ACHN (cell line): ENCODE results near the gene EPC2.
A peak's percentile ranks its signal among the peaks of the same experiment; 100 is the strongest.
"Not testable (repeated sequence)": the region's sequence is repeated elsewhere in the genome, so short reads cannot be mapped to it uniquely, and the experiment has no call there.

Experiments
- DNase-seq: peaks from one replicate; pipeline ENCODE4 v3.0.0-alpha.2; 2015
- in situ Hi-C: cut with HindIII; loops from 2 replicates; pipeline ENCODE4 v1.10.0; 2017; ENCODE audit warnings: low sequenced_read_pairs, low pct_ligation_motif_present, low pct_unique_long_range_greater_than_20kb

The EPC2 gene

DNA sequence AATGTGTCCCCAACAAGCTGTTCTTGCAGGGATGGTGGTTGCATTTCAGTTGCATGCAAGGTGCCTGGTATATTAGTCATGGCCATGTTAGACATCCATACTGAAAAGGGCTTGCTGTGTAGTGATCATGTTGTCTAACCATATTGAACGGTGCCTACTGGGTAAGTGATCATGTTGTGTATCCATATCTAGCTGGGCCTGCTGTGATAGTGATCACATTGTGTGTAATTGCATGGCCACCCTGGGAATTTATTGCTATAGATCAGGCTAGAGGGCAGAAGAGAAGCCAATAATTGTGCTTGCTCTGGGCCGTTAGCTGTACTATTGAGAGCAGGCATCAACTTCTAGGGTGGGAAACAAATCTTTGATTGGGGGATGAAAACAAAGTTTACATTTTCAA is 9.8 kb upstream of the EPC2 start:
- DNase-seq, result no peak
- in situ Hi-C loops, result no loop called here

DNA sequence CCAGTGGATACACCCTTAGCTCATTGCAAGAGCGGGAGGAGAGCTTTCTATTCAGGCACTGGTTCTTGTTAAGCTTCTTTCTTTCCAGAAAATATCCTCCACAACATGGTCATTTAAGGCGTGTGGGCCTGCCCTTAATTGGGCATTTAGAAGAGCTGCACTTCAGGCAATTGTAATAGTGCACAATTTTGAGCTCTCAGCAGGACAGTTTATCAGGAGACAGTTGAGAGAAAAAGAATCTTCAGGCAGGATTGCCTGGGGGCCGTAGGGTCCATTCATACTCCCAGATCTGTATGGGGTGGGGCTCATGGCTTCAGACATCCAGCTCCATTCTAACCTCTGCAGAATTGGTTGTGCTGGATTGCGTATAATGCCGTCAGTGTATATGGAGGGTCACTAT is 6.0 kb upstream of the EPC2 start:
- no peak for DNase-seq
- in situ Hi-C loops, result no loop called here

DNA sequence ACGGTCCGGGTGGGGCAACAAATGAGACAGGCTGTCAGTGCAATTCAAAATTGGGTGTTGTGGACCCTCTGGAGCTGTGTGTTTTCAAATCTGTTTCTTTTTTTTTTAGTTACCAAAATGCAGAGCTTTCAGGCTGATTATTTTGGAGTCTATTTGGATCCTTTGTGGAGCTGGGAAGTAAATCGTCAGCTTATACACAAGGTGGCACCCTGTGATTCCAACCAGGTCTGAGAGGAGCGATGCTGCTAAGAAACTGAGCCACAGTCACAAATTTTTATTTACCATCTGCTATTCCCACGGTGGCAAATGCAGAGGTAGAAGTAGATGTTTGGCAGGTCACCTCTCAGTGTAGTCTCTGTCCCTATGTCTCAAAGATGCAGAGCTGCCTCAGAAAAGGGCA is 3.8 kb upstream of the EPC2 start:
- in situ Hi-C loops, result no loop called here
- DNase-seq, result no peak

DNA sequence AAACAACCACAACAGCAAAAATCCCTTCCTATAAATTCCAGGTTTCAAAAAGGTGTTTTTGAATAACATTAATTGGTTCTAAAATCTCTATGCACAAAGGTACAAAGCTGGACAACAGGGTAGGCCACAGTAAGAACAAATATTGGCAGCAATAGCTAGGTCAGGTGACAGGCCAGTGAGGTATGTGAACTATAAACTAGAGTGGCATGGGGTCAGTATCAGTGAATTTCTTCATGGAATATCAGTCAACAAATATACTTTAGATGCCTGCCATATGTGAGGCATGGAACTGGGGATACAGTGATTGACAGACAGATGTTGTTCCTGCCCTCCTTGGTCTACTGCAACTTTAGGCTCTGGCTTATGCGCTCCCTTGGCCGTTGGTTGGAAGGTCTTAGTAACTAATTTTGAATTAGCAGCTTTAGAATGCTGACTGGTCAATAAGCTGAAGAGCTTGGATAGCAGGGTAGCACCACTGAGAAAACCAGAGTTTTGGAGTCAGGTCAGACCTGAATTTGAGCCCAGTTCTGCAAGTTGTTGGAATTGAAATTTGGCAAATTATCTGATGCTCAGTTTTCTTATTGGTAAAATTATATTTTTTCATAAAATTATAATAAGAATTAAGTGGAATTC is 2.3 kb upstream of the EPC2 start:
- DNase-seq, result no peak
- in situ Hi-C loops, result no loop called here

DNA sequence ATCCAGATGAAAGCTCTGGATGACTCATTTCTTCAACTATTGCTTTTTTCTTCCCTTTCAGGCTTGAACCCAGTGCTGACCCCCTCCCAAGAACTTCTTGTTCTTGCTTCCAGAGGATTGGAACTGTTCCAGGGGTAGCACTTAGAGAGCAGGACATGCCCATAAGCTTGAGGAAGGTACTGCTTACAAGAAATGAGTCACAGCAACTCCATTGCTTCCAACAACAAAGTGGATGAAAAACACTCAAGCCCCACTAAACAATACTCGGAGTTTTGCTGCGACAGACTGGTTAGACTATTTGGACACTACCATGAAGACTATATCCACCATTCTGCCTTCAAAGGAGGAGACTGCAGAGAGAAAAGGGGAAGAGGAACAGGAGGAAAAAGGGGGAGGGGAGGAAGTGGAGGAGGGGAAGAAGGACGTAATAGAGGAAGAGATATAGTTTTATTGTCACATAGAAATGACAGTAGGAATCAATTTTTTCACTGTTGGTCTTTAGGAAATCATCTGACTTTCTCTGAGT is 1.6 kb upstream of the EPC2 start:
- in situ Hi-C loops, result no loop called here
- no peak for DNase-seq

DNA sequence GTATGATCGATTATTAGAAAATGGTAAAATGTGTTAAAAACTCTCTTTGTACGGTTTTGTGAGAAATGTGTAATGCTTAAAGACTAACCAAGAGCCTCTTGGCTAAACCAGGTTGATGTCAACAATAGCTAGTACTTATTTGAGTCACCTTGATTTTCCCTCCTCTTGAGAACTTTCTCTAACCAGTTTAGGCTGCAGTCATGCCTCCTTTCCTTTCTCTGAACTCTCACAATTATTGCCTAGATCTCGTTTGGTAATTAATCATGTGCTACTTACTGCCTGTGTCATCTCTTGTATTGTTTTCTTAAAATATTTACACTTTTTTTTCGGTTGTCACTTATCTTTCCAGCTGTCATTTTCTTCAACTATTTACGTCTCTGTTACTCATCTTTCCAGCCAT is 1.1 kb upstream of the EPC2 start:
- in situ Hi-C loops, result no loop called here
- DNase-seq, result no peak

DNA sequence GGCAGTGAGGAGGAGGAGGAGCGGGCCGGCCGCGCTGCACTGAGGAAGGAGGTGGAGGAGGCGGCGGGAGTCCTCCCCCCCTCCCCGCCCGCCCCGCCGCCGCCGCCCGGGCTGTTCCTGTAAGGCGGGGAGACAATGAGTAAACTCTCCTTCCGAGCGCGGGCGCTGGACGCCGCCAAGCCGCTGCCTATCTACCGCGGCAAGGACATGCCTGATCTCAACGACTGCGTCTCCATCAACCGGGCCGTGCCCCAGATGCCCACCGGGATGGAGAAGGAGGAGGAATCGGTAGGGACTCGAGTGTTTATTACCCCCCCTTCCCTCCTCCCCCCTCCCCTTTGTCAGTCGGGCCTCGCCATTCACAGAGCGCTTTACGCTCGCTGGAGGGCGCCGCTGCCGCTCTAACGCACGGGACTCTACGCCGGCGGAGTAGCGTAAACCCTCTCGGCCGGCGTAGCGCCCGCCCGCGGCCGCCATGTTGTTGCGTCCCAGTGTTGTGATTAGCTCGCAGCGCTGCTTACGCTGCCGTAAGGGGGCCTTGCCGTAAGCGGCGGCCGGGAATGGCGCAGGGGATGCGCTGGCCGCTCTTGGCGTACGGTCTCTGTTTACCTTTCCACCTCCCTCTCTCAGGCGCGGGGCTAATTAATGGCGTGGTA is 460 bp downstream of the EPC2 start:
- DNase-seq, result peak; percentile 89
- in situ Hi-C loops, result no loop called here

DNA sequence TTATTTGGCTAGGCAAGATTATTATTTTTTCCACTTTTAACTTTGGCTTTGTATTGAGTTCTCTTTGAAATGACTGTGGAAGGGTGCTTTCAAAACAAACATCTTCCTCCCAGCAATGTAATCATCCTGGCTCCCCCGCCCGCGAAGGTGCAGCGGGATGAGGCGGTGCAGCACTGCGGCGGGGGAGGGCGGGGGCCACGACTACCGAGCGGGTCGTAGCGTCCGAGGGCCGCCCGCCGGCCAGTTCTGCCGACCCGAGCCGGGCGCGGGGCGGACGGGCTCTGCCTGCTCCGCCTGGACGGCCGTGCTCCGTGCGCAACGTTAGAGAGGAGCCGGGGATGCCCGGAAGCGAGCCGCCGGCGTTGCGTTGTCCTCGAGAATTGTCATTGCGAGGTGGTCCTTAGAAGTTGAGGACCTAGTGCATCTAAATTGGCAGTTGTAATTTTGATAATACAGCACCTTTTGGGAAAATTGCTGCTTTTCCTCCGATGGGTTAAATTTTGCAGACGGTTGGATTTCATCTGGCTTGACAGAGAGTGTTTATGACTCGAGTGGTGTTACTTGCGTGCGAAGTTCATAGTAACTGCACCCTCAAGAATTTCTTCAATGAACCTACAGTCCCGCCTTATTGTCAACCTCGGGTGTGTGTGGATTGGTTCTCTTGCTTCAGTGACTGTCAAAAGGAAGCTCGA is 1.1 kb downstream of the EPC2 start:
- in situ Hi-C loops, result no loop called here

DNA sequence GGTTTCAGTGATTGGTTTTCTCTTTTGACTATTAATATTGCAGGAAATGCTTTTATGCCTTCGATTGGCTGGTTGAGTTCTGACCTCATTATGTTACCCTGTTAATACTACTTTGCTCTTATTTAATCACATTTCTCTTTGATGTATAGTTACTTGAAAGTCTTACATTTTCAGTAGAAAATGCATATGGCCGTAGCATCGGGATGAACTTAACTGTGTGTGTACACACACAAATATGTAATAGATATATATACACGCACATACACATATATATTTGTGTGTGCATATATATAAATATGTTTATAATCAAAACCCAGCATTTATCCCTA is 1.6 kb downstream of the EPC2 start:
- no peak for DNase-seq
- in situ Hi-C loops, result no loop called here

More for the DNA sequence above, 1.1 kb downstream of the EPC2 start:
- peak; percentile 94 for DNase-seq

DNA sequence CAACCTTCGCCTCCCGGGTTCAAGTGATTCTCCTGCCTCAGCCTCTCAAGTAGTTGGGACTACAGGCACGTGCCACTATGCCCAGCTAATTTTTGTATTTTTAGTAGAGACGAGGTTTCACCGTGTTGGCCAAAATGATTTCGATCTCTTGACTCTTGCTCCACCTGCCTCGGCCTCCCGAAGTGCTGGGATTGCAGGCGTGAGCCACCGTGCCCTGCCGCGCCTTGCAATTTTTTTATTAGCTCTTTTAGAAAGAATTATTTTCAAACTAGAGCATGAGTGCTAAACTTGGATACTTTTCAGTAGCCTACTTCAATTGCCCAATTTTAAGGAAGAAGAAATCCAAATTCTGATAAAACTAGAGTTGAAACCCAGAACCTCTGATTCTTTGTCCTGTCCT is 3.2 kb downstream of the EPC2 start:
- in situ Hi-C loops, DNase-seq: not testable (repeated sequence)

DNA sequence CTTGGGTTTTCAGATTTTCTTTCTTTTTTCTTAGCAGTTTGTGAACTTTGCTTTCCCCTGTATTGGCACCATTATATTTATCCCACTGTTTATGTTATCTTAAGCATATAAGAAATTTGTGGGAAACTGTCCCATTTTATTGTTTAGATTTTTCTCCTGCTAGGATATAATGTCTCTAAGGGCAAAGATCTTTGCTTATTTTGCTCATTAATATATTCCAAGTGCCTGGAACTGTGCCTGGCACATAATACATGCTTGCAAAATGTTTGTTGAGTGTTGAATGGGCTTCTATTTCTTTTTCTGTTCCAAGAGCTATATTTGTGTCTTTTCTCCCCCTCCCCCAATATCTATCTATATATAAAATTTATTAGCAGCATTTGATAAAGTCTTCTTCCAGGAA is 5.4 kb downstream of the EPC2 start:
- DNase-seq, result no peak
- in situ Hi-C loops, result no loop called here

DNA sequence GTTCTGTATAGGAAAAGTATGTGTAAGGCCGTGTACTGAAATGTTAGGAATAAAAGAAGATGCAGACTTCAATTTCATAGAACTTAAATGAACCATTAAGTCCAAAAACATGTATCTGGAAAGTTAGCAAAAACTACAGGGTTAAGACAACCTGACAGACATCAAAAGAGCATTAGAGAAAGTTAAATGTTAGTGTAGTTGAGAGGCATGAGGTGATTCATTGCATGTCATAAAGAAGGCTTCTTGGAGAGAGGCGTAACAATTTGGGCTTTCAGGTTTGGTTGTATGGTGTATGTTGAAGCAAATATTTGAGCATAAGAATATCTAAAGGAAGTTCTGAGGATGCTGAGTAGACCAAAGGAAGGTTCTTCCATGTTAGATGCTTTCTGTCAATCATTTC is 6.3 kb downstream of the EPC2 start:
- in situ Hi-C loops, result no loop called here
- no peak for DNase-seq

DNA sequence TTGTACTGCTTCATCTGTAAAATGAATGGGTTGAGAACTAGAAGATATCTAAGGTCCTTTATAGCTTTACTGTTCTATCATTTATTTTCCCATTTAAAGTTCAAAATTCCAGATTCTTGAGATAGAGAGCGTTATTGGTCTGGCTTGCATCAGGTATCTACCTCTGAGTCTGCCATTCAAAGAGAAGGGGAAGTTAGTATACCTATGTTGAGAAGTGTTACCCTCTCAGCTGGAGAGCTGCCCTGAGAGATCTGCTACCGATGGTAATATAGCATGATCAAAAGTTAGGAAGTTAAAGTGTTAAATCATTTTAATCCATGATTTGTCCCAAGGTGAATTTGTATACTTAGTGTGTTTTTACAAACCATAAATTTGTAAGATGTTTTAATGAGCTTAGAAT is 7.4 kb downstream of the EPC2 start:
- in situ Hi-C loops, result no loop called here
- no peak for DNase-seq

DNA sequence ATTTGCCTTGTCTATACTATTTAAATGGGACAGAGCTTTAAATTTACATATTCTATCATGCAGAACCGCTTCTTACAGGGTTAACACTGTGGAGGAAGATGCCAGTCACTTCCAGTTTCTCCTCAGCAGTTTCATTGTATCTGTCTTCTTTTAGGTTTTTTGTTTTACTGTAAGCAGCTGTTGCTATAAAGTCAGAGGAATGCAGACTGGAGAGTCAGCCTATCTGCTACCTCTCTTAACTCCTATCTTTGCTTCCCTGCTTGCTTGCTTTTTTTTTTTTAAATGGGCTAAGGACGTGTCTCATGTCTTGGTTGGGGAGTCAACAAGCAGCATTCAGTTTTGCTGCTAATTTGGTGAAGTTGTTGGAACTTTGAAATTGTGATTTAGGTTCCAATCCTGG is 8.9 kb downstream of the EPC2 start:
- no peak for DNase-seq
- in situ Hi-C loops, result no loop called here

DNA sequence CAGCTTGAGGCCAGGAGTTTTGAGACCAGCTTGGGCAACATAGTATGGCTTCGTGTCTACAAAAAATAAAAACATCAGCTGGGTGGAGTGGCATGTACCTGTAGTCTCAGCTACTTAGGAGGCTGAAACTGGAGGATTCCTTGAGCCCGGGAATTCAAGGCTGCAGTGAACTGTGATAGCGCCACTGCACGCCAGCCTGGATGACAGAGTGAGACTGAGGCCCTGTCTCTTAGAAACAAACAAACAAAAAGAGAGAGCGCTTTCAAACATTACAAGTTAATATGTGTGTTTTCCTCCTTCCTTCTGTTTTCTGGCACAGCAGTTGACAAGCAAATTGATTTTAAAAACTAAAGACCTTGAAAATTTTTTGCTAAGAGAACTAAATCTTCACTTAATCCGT is 9.9 kb downstream of the EPC2 start:
- in situ Hi-C loops, result no loop called here
- DNase-seq, result no peak

DNA sequence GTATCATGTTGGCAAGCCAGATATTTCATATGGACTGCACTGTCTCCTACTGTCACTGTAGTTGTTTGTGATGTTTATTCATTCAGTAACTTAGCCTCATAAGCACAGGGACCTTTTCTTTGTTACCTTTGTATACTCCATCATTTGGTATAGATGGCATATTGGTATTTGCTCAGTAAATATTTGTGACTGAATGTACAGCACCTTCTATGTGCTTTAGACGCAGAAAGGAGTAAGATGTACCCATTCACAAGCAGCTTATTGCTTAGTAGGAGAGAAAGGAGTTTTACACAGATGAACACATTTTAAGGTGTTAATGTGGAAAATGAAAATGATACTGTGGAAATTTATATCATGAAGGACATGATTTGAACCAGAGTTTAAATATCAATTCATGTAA is 12.0 kb downstream of the EPC2 start:
- DNase-seq, result no peak
- in situ Hi-C loops, result no loop called here

DNA sequence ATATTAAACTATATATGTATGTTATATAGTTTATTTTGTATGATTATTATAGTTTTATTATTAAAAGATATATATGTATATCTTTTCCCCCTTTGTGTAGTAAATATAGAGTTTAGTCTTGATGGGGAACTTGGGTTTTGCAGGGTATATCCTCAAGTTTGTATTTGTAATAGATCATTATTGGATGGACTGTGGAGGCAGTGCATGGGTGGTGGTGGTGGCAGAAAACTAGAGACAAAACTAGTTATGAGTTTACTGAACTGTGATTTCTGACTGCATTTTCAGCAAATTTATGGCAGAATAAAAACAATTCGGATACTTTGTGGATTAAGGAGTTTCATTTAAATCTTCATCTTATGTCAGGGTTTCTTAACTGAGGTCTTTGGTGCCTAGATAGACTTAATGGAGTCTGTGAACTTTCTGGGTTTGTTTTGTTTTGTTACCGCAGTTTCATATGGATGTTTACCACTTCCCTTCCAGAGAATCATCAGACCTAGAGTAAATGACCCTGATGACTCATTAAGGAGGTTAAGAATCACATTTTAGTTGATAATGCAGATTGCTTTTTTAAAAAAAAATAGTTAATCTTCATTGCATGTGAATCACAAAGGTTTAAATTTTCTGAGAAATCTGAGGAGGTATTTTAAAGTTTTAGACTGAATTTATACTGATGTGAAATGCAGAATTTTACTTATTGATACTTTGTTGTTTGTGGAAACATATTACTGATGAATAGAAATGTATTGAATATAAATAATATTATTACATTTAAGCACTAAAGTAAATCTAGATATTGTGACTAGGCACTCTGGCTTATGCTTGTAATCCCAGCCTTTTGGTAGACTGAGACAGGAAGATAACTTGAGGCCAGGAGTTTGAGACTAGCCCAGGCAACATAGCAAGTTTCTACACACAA is 14.5 kb downstream of the EPC2 start:
- DNase-seq, result peak; percentile 33
- in situ Hi-C loops, result no loop called here

DNA sequence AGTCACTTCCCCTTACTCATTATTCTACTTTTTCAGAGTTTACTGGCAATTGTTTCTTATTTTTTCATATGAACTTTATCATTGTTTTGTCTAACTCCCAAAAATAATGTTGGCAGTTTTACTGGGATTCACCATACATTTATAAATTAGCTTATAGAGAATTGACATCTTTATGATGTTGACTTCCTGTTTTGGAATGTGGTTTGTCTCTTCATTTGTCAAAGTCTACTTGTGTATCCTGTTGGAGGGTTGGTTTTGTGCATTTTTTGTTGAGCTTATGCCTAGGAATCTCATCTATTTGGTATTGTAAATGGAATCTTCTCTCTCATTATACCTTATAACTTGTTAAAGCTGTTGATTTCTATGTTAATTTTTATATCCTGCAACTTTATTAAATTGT is 16.4 kb downstream of the EPC2 start:
- DNase-seq, result no peak
- in situ Hi-C loops, result no loop called here

DNA sequence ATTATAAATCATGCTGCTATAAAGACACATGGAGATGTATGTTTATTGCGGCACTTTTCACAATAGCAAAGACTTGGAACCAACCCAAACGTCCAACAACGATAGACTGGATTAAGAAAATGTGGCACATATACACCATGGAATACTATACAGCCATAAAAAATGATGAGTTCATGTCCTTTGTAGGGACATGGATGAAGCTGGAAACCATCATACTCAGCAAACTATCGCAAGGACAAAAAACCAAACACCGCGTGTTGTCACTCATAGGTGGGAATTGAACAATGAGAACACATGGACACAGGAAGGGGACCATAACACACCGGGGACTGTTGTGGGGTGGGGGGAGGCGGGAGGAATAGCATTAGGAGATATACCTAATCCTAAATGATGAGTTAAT is 17.8 kb downstream of the EPC2 start:
- in situ Hi-C loops, DNase-seq: not testable (repeated sequence)
